M059J (cell line): Measurements from ENCODE around the gene MPRIP. TPM values are rescaled to one million over a fixed set of nuclear protein-coding genes. Genes with fewer than 3 reads are reported as not detected.
A peak's percentile ranks its signal among the peaks of the same experiment; 100 is the strongest.
"Not testable (repeated sequence)": the region's sequence is repeated elsewhere in the genome, so short reads cannot be mapped to it uniquely, and the experiment has no call there.

ENCODE experiments used
- DNase-seq: peaks from one replicate; pipeline ENCODE4 v3.0.0-alpha.2; 2012; ENCODE audit warnings: low read depth
- total RNA-seq: library from RNA; depleted of rRNA; stranded (reverse); fragments of >200 nt; shearing (Covaris generic); gene quantifications from 2 replicates; pipeline ENCODE4 v1.2.3, GENCODE V29; 2014

The MPRIP gene
- total RNA-seq, 1 experiment from 2014 or later = 127 TPM

GRCh38 chr17:17126131-17127110 lies 84.2 kb downstream of the MPRIP start:
- no peak for DNase-seq

- DNase-seq = no peak
Observed at GRCh38 chr17:17127156-17127555, 84.9 kb downstream of the MPRIP start.

GRCh38 chr17:17127730-17128291 lies 85.6 kb downstream of the MPRIP start:
- no peak for DNase-seq

- no peak for DNase-seq
Observed at GRCh38 chr17:17128476-17129075, 86.3 kb downstream of the MPRIP start.

- no peak for DNase-seq
Observed at GRCh38 chr17:17129466-17129865, 87.2 kb downstream of the MPRIP start.

GRCh38 chr17:17130077-17130844 lies 88.0 kb downstream of the MPRIP start:
- no peak for DNase-seq

- DNase-seq = no peak
Observed at GRCh38 chr17:17131839-17132238, 89.6 kb downstream of the MPRIP start.

GRCh38 chr17:17132746-17133145 lies 90.5 kb downstream of the MPRIP start:
- DNase-seq = no peak

GRCh38 chr17:17134051-17134956 lies 92.0 kb downstream of the MPRIP start:
- no peak for DNase-seq

GRCh38 chr17:17134957-17135333 lies 92.7 kb downstream of the MPRIP start:
- no peak for DNase-seq

- not testable (repeated sequence) for DNase-seq
Observed at GRCh38 chr17:17136221-17136620, 94.0 kb downstream of the MPRIP start.

- DNase-seq = no peak
Observed at GRCh38 chr17:17137731-17138585, 95.7 kb downstream of the MPRIP start.

- peak; percentile 39 for DNase-seq
Observed at GRCh38 chr17:17139972-17140589, 97.8 kb downstream of the MPRIP start.

- DNase-seq = peak; percentile 85
Observed at GRCh38 chr17:17140590-17140980, 98.3 kb downstream of the MPRIP start.

GRCh38 chr17:17141279-17141678 lies 99.0 kb downstream of the MPRIP start:
- DNase-seq = no peak

- DNase-seq = no peak
Observed at GRCh38 chr17:17141860-17142552, 99.7 kb downstream of the MPRIP start.

GRCh38 chr17:17142556-17142955 lies 100.3 kb downstream of the MPRIP start:
- no peak for DNase-seq

- DNase-seq = no peak
Observed at GRCh38 chr17:17143501-17143900, 101.2 kb downstream of the MPRIP start.

- no peak for DNase-seq
Observed at GRCh38 chr17:17144061-17144460, 101.8 kb downstream of the MPRIP start.
